K562 (cell line): ENCODE measurements around the gene ARHGEF17. TPM values are rescaled to one million over a fixed set of nuclear protein-coding genes. Genes with fewer than 3 reads are reported as not detected.

ENCODE experiments used
- ATAC-seq: fragments of 200-7000 bp; cut with Tn5 transposase; 3 replicates; pipeline ENCODE4 v1.9.1; 2020; ENCODE audit warnings: moderate library complexity
- BruUV-seq: library from RNA; stranded (reverse); fragments of 400-500 nt; replicated peaks from 2 replicates; lab custom pipeline; 2021; lab: Mats Ljungman, UMichigan
- CTCF ChIA-PET: fragments of 300-600 bp; formaldehyde crosslinking; extraction: SDS; loops from one replicate; lab custom pipeline; 2021; ENCODE audit warnings: low intra/inter-chr PET ratio; lab: Yijun Ruan, JAX
- POLR2A ChIA-PET: fragments of 300-600, 350-650 bp; sonication (Branson Sonifier 250); formaldehyde crosslinking; extraction: SDS; loops from one replicate; lab custom pipeline; 2021; ENCODE audit warnings: antibody characterized with exemption, inconsistent platforms; lab: Yijun Ruan, JAX
- DNase-seq, 4 experiments: peaks; one replicate each; pipeline versions ENCODE4 v3.0.0 to v3.0.0-alpha.2; 2011 to 2018; ENCODE audit warnings: low spot score in 3 of 4, mixed read lengths in 3 of 4; ENCODE audit errors: extremely low read depth in 1 of 4
- FAIRE-seq: peaks from 2 replicates; lab custom pipeline; 2011; peaks lifted over from hg19 to GRCh38; lab: Jason Lieb, UNC
- H2AFZ ChIP-seq: 2 replicates; pipeline ENCODE4 v1.6.0; 2011; ENCODE audit warnings: low read depth, low read length, control low read depth, inconsistent platforms
- H3K27ac ChIP-seq: fragments of 200-600 bp; 3 replicates; pipeline ENCODE4 v1.8.0; 2011; ENCODE audit warnings: low read depth, mild to moderate bottlenecking, control low read depth, inconsistent platforms, low read length, moderate library complexity, mixed read lengths; ENCODE audit errors: extremely low read depth
- H3K27me3 ChIP-seq, 2 experiments: fragments of 300-600 bp in 1 of 2; 2 replicates in 1 of 2; 3 replicates in 1 of 2; pipeline versions ENCODE4 v1.6.0 to v1.8.0; 2011; ENCODE audit warnings: inconsistent platforms in 2 of 2, low read length in 2 of 2, mild to moderate bottlenecking in 1 of 2, mixed read lengths in 1 of 2, moderate library complexity in 1 of 2; ENCODE audit not compliant: control insufficient read depth in 2 of 2, insufficient read depth in 2 of 2
- H3K36me3 ChIP-seq: fragments of 300-600 bp; 3 replicates; pipeline ENCODE4 v1.8.0; 2011; ENCODE audit warnings: mild to moderate bottlenecking, low read length, inconsistent platforms; ENCODE audit not compliant: control insufficient read depth, insufficient read depth
- H3K4me1 ChIP-seq, 2 experiments: fragments of 200-600 bp in 1 of 2; replicated peaks in 1 of 2; 2 replicates in 1 of 2; 3 replicates in 1 of 2; pipeline versions ENCODE4 v1.5.1 to v1.8.0; 2011; ENCODE audit warnings: inconsistent platforms in 2 of 2, low read length in 2 of 2, mild to moderate bottlenecking in 1 of 2, mixed read lengths in 1 of 2, moderate library complexity in 1 of 2; ENCODE audit not compliant: control insufficient read depth in 2 of 2, insufficient read depth in 2 of 2
- H3K4me2 ChIP-seq: 2 replicates; pipeline ENCODE4 v1.6.1; 2011; ENCODE audit warnings: low read length, control low read depth, inconsistent platforms, mixed read lengths; ENCODE audit not compliant: insufficient read depth
- H3K4me3 ChIP-seq: fragments of 200-600 bp; sonication (generic), shearing (Covaris generic); 2 replicates; pipeline ENCODE4 v1.5.1; 2016; ENCODE audit warnings: control low read depth, inconsistent platforms
- H3K79me2 ChIP-seq: fragments of 200-600 bp; 3 replicates; pipeline ENCODE4 v1.8.0; 2011; ENCODE audit warnings: low read length, inconsistent platforms; ENCODE audit not compliant: control insufficient read depth, insufficient read depth
- H3K9ac ChIP-seq, 2 experiments: 2 replicates each; pipeline versions ENCODE4 v1.6.0 to v1.6.1; 2011; ENCODE audit warnings: low read depth in 2 of 2, low read length in 2 of 2, control low read depth in 1 of 2, inconsistent platforms in 1 of 2, mild to moderate bottlenecking in 1 of 2, mixed read lengths in 1 of 2; ENCODE audit not compliant: insufficient read depth in 1 of 2
- H3K9me1 ChIP-seq: one replicate; pipeline ENCODE4 v1.6.0; 2011; ENCODE audit warnings: inconsistent platforms, mild to moderate bottlenecking, low read length, moderate library complexity; ENCODE audit not compliant: control insufficient read depth, insufficient read depth
- H3K9me3 ChIP-seq: replicated peaks from 2 replicates; pipeline ENCODE4 v1.5.1; 2011; ENCODE audit warnings: low read depth, low read length, inconsistent platforms; ENCODE audit not compliant: control insufficient read depth, insufficient read depth
- H4K20me1 ChIP-seq: replicated peaks from 2 replicates; pipeline ENCODE4 v1.6.1; 2011; ENCODE audit warnings: low read length, inconsistent platforms, mixed read lengths; ENCODE audit not compliant: control insufficient read depth, insufficient read depth
- BDP1 ChIP-seq: IDR thresholded peaks from 3 replicates; pipeline ENCODE4 v1.6.1; 2011; ENCODE audit not compliant: insufficient read length, insufficient read depth
- ETS2 ChIP-seq: IDR thresholded peaks from 2 replicates; pipeline ENCODE4 v1.6.1; 2016; ENCODE audit warnings: borderline replicate concordance, missing genetic modification characterization, mild to moderate bottlenecking, moderate library complexity, missing compliant biosample characterization; ENCODE audit not compliant: poor library complexity, severe bottlenecking
- RBM14 ChIP-seq: fragments of 200-400 bp; formaldehyde crosslinking; IDR thresholded peaks from 2 replicates; pipeline ENCODE4 v1.6.1; 2018; ENCODE audit warnings: low read depth, mild to moderate bottlenecking, low read length, moderate library complexity, borderline replicate concordance; ENCODE audit not compliant: insufficient read depth
- SOX6 ChIP-seq: fragments of 450-650 bp; IDR thresholded peaks from 2 replicates; pipeline ENCODE4 v1.6.1; 2014; ENCODE audit warnings: mild to moderate bottlenecking
- TEAD2 ChIP-seq: fragments of 450-650 bp; IDR thresholded peaks from 2 replicates; pipeline ENCODE4 v1.6.1; 2016; ENCODE audit warnings: missing genetic modification characterization, control low read depth, missing compliant biosample characterization
- ZNF134 ChIP-seq: fragments of 250-450 bp; sonication (Bioruptor Pico); conservative IDR thresholded peaks from 2 replicates; pipeline ENCODE4 v1.4.0; 2020
- ZNF76 ChIP-seq: fragments of 250-450 bp; sonication (Bioruptor Pico); IDR thresholded peaks from 2 replicates; pipeline ENCODE4 v1.4.0; 2020; ENCODE audit warnings: mild to moderate bottlenecking, moderate library complexity, borderline replicate concordance
- WGBS: fragments of 100-300 bp; shearing (Covaris generic); methylation state at CpG from one replicate; pipeline ENCODE4 v1.1.6; 2016; ENCODE audit warnings: low coverage, mixed read lengths; ENCODE audit not compliant: insufficient coverage; ENCODE audit errors: missing lambda C conversion rate; 5-methylcytosine and 5-hydroxymethylcytosine counted together
- in situ Hi-C: fragments of 300-500 bp; cut with MboI; formaldehyde crosslinking; loops from 4 replicates; pipeline ENCODE4 v1.15.0; 2018; ENCODE audit warnings: inconsistent platforms, mixed read lengths
- intact Hi-C: fragments of 100-400 bp; cut with micrococcal nuclease; formaldehyde crosslinking; loops from 2 replicates; pipeline ENCODE4 v1.14.2; 2022
- polyA plus RNA-seq, 8 experiments: library from polyadenylated mRNA; depleted of rRNA in 4 of 8; stranded (reverse) in 5 of 8; unstranded in 3 of 8; fragments of >200 nt; fragmentation: Nextera tagmentation in 2 of 8; fragmentation: Illumina TruSeq in 1 of 8; extraction: Ambion mirVana in 2 of 8; extraction: Trizol in 1 of 8; gene quantifications; 2 replicates each; pipeline versions ENCODE4 v1.2.1 to v1.2.3, GENCODE V29; 2011 to 2014; ENCODE audit warnings: inconsistent platforms in 1 of 8, missing spikeins in 1 of 8
- total RNA-seq, 7 experiments: library from RNA; depleted of rRNA in 6 of 7; stranded (reverse); fragments of >200 nt in 6 of 7; fragmentation: Illumina TruSeq in 2 of 7; extraction: Trizol in 2 of 7; gene quantifications; 2 replicates each; pipeline versions ENCODE4 v1.2.1 to v1.2.3, GENCODE V29; 2011 to 2021; ENCODE audit warnings: low replicate concordance in 1 of 7
- TF ChIP-seq, protein P1 (sequence below), 2 experiments: IDR thresholded peaks in 1 of 2; conservative IDR thresholded peaks in 1 of 2; 2 replicates each; pipeline ENCODE4 v1.6.1; 2016; ENCODE audit warnings: low read depth in 2 of 2, mild to moderate bottlenecking in 1 of 2, missing compliant biosample characterization in 1 of 2, missing genetic modification characterization in 1 of 2, moderate library complexity in 1 of 2
- TF ChIP-seq, protein P2 (sequence below): fragments of 450-650 bp; IDR thresholded peaks from 2 replicates; pipeline ENCODE4 v1.6.1; 2017; ENCODE audit warnings: mild to moderate bottlenecking, moderate library complexity
- TF ChIP-seq, protein P3 (sequence below), 2 experiments: IDR thresholded peaks; 2 replicates each; pipeline ENCODE4 v1.6.1; 2012; ENCODE audit warnings: improper control_type of control experiment in 2 of 2, low read depth in 2 of 2, low read length in 2 of 2, borderline replicate concordance in 1 of 2
- TF ChIP-seq, protein P4 (sequence below): fragments of 450-650 bp; formaldehyde crosslinking; IDR thresholded peaks from 2 replicates; pipeline ENCODE4 v1.4.0; 2020; ENCODE audit warnings: mild to moderate bottlenecking

ARHGEF17 gene
- total and polyA plus RNA-seq, 9 of the 15 experiments (the other 6 are each of a cell fraction or from before 2014, with no cell fraction given) = 0.04 to 0.68 (median 0.10) TPM; not detected in 2

DNA sequence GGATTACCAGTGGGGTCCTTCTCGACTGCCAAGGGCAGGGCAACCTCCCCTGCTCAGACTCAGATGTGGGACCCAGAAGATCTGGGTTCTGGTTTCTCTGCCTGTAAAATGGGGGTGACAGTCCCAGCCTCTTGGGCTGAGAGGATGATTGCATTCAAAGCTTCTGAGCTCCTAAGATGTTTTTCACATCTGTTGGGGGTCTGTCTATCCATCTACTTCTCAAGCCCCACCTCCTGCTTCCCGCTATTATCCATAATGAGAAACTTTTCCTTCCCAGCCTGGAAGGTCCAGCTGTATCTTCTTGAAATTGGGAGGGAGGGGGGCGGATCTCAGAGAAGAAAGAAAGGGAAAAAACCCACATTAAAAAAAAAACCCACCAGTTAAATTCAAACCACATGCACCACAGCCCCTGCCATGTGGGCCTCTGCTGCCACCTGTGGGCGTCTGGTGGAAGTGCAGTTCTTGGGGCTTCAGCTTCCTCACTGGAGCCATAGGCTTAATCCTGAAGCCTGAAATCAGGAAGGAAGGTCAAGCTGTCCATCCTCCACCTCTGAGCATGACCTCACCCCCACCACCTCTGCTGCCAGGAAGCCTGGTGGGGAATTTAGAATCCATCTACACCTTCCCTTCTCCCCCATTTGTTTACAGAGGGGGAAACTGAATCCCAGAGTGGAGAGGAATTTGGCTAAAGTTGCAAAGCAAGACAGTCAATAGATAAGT lies 27.3 kb downstream of the ARHGEF17 start (continued):
- TF ChIP-seq, protein P1, sequence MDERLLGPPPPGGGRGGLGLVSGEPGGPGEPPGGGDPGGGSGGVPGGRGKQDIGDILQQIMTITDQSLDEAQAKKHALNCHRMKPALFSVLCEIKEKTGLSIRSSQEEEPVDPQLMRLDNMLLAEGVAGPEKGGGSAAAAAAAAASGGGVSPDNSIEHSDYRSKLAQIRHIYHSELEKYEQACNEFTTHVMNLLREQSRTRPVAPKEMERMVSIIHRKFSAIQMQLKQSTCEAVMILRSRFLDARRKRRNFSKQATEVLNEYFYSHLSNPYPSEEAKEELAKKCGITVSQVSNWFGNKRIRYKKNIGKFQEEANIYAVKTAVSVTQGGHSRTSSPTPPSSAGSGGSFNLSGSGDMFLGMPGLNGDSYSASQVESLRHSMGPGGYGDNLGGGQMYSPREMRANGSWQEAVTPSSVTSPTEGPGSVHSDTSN (CRISPR knock-in tag; IDR thresholded peaks at IDR 0.05; ENCODE audit: low read depth) = no peak
- TF ChIP-seq, protein P1 (tag; conservative IDR thresholded peaks at IDR 0.05; ENCODE audit: low read depth) = no peak
- no peak for TF ChIP-seq ZNF76 (CRISPR knock-in tag)

DNA sequence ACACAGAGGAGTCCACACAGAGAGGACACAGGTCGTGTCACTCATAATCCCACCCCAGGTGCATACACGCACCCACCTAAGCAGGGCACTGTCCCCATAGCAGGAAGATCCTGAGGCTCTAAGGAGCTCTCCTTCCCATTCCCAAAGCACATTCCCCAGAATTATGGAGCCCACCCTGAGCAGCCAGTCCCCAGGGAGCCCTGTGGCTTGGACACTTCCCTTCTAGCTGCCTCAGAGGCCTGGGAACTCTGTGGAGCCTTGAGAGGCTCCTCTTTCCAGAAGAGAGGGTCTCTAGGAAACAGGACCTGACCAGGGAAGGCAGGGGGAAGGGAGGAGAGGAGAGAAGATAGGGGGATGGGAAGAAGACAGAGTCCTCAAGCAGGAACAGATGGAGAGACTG lies 29.8 kb downstream of the ARHGEF17 start:
- Histone ChIP-seq H3K27me3 (peaks cover 0 to 10% of the 10 kb centered on the region in 2 experiments; a peak in 2 of 5 replicates), H3K27ac (no peak overlapping the region), H3K4me3 (no peak overlapping the region), H3K36me3 (no peaks in the 10 kb centered on the region), H3K4me2 (no peak overlapping the region), H3K9me1 (no peaks in the 10 kb centered on the region), H3K9ac (no peak overlapping the region), H3K9me3 (no peaks in the 10 kb centered on the region), H4K20me1 (peaks cover 7% of the 10 kb centered on the region; the same call in 1 of the 2 replicates), H2AFZ (no peak overlapping the region), H3K79me2 (no peaks in the 10 kb centered on the region), H3K4me1 (peaks cover 13 to 16% of the 10 kb centered on the region in 2 experiments; a peak in 4 of 5 replicates)
- ChIA-PET CTCF (no interaction called here), POLR2A (interaction anchor here (1.8 kb wide), 1 partner anchor 55 kb away, joined by 5 read pairs; no protein-coding TSS in a partner anchor)
- BruUV-seq = no TSS peak
- ATAC-seq = no peak
- 0% methylated on average over 2 of the region's 2 CpGs for WGBS
- DNase-seq = no peak
- in situ Hi-C loops = loop anchor here (5.0 kb wide), 1 partner anchor 46 kb away; no protein-coding TSS in a partner anchor
- intact Hi-C loops = no loop called here
- FAIRE-seq = no peak
- TF ChIP-seq, protein P2, sequence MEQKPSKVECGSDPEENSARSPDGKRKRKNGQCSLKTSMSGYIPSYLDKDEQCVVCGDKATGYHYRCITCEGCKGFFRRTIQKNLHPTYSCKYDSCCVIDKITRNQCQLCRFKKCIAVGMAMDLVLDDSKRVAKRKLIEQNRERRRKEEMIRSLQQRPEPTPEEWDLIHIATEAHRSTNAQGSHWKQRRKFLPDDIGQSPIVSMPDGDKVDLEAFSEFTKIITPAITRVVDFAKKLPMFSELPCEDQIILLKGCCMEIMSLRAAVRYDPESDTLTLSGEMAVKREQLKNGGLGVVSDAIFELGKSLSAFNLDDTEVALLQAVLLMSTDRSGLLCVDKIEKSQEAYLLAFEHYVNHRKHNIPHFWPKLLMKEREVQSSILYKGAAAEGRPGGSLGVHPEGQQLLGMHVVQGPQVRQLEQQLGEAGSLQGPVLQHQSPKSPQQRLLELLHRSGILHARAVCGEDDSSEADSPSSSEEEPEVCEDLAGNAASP = no peak
- TF ChIP-seq RBM14 (no peak), BDP1 (no peak), ETS2 (tag) (no peak), SOX6 (no peak), ZNF134 (no peak), TEAD2 (tag) (no peak)
- TF ChIP-seq, protein P3, sequence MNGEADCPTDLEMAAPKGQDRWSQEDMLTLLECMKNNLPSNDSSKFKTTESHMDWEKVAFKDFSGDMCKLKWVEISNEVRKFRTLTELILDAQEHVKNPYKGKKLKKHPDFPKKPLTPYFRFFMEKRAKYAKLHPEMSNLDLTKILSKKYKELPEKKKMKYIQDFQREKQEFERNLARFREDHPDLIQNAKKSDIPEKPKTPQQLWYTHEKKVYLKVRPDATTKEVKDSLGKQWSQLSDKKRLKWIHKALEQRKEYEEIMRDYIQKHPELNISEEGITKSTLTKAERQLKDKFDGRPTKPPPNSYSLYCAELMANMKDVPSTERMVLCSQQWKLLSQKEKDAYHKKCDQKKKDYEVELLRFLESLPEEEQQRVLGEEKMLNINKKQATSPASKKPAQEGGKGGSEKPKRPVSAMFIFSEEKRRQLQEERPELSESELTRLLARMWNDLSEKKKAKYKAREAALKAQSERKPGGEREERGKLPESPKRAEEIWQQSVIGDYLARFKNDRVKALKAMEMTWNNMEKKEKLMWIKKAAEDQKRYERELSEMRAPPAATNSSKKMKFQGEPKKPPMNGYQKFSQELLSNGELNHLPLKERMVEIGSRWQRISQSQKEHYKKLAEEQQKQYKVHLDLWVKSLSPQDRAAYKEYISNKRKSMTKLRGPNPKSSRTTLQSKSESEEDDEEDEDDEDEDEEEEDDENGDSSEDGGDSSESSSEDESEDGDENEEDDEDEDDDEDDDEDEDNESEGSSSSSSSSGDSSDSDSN (IDR thresholded peaks at IDR 0.05; ENCODE audit: borderline replicate concordance in 1 of 2, low read depth in 2 of 2, low read length in 2 of 2) = no peak
- TF ChIP-seq, protein P4, sequence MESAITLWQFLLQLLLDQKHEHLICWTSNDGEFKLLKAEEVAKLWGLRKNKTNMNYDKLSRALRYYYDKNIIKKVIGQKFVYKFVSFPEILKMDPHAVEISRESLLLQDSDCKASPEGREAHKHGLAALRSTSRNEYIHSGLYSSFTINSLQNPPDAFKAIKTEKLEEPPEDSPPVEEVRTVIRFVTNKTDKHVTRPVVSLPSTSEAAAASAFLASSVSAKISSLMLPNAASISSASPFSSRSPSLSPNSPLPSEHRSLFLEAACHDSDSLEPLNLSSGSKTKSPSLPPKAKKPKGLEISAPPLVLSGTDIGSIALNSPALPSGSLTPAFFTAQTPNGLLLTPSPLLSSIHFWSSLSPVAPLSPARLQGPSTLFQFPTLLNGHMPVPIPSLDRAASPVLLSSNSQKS (CRISPR knock-in tag) = no peak
